ENCODE measurements around the gene DPP7. TPM values are rescaled to one million over a fixed set of nuclear protein-coding genes. Genes with fewer than 3 reads are reported as not detected.

DPP7 gene
- total and polyA plus RNA-seq, 2 experiments from 2014 or later: 19.7 to 26.8 TPM

GRCh38 chr9:137080260-137081122, 34.0 kb downstream of the DPP7 start:
- no peak overlapping the region for H3K27ac ChIP-seq (ENCODE audit: low read depth)
- TF ChIP-seq ETS1 (IDR thresholded peaks at IDR 0.05) (no peak), CREB1 (CRISPR knock-in tag; IDR thresholded peaks at IDR 0.05; ENCODE audit: low read depth) (no peak), NANOG (IDR thresholded peaks at IDR 0.05; ENCODE audit: borderline replicate concordance) (no peak), POLR2AphosphoS5 (IDR thresholded peaks at IDR 0.05; ENCODE audit: low read depth) (no peak), CTCF (conservative IDR thresholded peaks at IDR 0.05; ENCODE audit: low read depth in 2 of 2) (no peak), EZH2 (IDR thresholded peaks at IDR 0.05; ENCODE audit: low read depth, unreplicated experiment) (no peak), ZNF462 (CRISPR knock-in tag; IDR thresholded peaks at IDR 0.05) (no peak), ZNF331 (CRISPR knock-in tag; IDR thresholded peaks at IDR 0.05; ENCODE audit: low read depth) (no peak), STAT1 (IDR thresholded peaks at IDR 0.05; ENCODE audit: unreplicated experiment) (no peak)
- H3K4me1 ChIP-seq (ENCODE audit: insufficient read depth): peaks cover 15% of the 10 kb centered on the region
- no peak overlapping the region for H3K27ac Mint-ChIP-seq
- no peak overlapping the region for H3K4me3 ChIP-seq
- ATAC-seq (no peak), DNase-seq (ENCODE audit: low spot score) (no peak)
- no peak overlapping the region for H2AFZ ChIP-seq
- H3K9me3 Mint-ChIP-seq: no peaks in the 10 kb centered on the region
- H4K20me1 ChIP-seq (replicated peaks; ENCODE audit: insufficient read depth): 0 out of 2 replicates have a peak, but pooled peaks cover 6% of the 10 kb centered on the region
- no peak overlapping the region for H3K4me2 ChIP-seq
- peaks cover 45% of the 10 kb centered on the region for H3K27me3 Mint-ChIP-seq (ENCODE audit: insufficient read depth, low read depth, poor library complexity)
- peaks cover 22% of the 10 kb centered on the region for H3F3A ChIP-seq (replicated peaks; ENCODE audit: low read depth)
- no peaks in the 10 kb centered on the region for H3K9me2 ChIP-seq (ENCODE audit: insufficient read depth)
- H3K4me1 Mint-ChIP-seq: peaks cover 4% of the 10 kb centered on the region; the same call in 2 of the 3 replicates
- no peaks in the 10 kb centered on the region for H3K36me3 ChIP-seq (ENCODE audit: insufficient read depth)
- H3K27me3 ChIP-seq (ENCODE audit: insufficient read depth): peaks cover 42% of the 10 kb centered on the region
- H3K36me3 Mint-ChIP-seq (ENCODE audit: low read depth): no peaks in the 10 kb centered on the region
- H3K79me2 ChIP-seq (replicated peaks; ENCODE audit: insufficient read depth): no peaks in the 10 kb centered on the region
- H3K4me3 Mint-ChIP-seq: no peak overlapping the region; the same call in 2 of the 3 replicates
